Measurements from ENCODE around the gene DBP.

DBP gene

DNA sequence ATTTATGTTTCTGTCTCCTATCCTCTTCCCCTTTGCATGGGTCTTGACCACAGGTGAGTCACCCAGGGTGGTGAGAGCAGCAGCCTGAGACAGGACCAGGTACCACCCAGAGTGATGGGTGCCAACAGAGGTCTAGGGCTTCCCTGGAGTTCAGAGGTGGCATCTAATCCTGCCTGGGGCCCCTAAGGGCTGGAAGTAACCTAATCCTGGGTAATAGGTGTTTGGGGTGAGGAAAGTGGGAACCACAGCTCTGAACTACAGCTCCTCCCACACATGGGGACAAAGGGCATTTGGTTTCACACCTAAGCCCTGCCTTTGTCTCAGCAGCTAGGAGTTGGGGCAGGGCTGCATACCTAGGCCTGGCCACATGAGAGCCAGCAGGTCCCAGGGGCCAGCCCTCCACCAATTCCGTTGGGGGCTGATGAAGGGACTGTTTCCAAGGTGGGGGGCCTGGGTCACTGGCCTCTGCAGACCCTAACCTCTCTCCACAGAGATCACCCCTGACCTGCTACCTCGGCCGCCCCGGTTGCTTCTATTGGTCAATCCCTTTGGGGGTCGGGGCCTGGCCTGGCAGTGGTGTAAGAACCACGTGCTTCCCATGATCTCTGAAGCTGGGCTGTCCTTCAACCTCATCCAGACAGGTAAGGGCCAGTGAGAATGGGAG is 9.8 kb downstream of the DBP start:
- DNase-seq (ENCODE audit: low read depth in 1 of 2, low spot score in 1 of 2), result no peak
- no peak for TF ChIP-seq JUND (IDR thresholded peaks at IDR 0.05; ENCODE audit: low read depth)
- in situ Hi-C loops (cut with HindIII; ENCODE audit: low pct_unique_long_range_greater_than_20kb, low sequenced_read_pairs), result no loop called here

DNA sequence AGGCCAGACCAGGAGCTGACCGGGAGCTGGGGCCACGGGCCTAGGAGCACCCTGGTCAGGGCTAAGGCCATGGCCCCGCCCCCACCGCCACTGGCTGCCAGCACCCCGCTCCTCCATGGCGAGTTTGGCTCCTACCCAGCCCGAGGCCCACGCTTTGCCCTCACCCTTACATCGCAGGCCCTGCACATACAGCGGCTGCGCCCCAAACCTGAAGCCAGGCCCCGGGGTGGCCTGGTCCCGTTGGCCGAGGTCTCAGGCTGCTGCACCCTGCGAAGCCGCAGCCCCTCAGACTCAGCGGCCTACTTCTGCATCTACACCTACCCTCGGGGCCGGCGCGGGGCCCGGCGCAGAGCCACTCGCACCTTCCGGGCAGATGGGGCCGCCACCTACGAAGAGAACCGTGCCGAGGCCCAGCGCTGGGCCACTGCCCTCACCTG is 11.3 kb downstream of the DBP start:
- no peak for DNase-seq (ENCODE audit: low read depth in 1 of 2, low spot score in 1 of 2)
- no peak for TF ChIP-seq JUND (IDR thresholded peaks at IDR 0.05; ENCODE audit: low read depth)
- in situ Hi-C loops (cut with HindIII; ENCODE audit: low pct_unique_long_range_greater_than_20kb, low sequenced_read_pairs), result no loop called here

DNA sequence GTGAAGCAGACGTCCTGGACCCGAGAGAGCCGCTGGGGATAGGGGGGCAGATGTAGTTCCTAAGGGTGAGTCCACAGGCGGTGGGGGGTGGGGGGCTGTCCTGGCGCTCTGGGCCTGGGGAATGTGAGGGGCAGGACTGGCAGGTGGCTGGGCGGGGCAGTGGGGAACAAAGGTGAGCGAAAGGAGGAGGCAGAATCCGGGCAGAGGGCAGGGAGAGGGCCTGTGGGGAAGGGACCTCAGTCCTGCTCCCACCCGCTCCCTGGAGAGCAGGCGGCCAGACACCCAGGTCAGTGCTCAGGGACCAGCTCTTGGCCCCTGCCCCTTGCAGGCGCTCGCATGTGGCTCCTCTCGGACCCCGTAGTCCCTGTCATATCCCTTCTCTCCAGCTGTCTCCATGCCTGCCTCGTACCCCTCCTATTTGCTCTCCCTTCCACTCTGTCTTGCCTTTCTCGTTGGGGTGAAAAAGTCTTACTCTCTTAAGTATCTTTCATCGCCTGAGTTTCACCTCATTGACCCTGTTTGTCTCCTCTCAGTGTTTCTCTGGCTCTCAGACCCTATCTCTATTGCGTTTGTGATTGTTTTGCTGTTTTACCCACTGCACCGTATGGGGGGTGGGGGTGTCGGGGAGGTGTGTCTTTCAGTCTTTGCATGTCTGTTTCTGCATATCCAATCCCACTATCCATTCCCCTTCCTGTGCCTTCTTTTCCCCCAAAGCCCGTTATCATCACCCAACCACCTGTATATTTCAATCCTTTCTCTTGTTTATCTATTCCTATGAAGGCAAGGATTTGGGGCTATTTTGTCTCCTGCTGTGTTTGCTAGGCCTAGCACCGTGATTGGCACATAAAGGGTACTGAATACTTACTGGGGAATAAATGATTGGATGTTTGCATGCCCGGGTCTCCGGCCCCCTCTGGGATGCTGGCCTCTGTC is 12.1 kb downstream of the DBP start:
- in situ Hi-C loops (cut with HindIII; ENCODE audit: low pct_unique_long_range_greater_than_20kb, low sequenced_read_pairs), result no loop called here

DNA sequence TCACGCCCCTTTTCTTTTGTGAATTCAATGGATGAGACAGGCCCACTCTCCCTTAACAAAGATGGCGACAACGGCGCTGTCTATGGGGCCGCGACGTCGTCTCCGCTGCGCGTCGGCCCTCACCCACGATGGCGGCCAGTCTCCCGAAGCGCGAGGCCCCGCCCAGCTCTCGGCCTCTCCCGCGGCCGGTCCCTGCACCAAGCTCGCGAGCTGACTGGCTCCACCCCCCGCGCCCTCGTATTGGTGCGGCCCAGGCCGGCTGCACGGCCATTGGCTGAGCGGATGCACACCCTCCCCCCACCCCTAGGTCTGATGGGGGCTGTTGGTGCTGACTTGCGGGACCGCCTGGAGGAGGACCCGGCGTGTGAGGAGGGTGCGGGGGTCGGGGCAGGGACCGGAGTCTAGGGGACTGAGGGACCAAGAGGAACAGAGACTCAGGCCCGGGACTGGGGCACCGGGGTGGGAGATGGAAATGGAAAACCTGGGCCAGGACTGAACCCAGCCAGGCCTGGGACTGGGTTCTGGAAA is 13.0 kb downstream of the DBP start:
- DNase-seq (ENCODE audit: low read depth in 1 of 2, low spot score in 1 of 2), result peak; percentile 66 to 89
- TF ChIP-seq JUND (IDR thresholded peaks at IDR 0.05; ENCODE audit: low read depth), result no peak
- in situ Hi-C loops (cut with HindIII; ENCODE audit: low pct_unique_long_range_greater_than_20kb, low sequenced_read_pairs), result no loop called here

More for the DNA sequence above, 12.1 kb downstream of the DBP start:
- no peak for DNase-seq (ENCODE audit: low read depth in 1 of 2, low spot score in 1 of 2)
- TF ChIP-seq JUND (IDR thresholded peaks at IDR 0.05; ENCODE audit: low read depth), result no peak

DNA sequence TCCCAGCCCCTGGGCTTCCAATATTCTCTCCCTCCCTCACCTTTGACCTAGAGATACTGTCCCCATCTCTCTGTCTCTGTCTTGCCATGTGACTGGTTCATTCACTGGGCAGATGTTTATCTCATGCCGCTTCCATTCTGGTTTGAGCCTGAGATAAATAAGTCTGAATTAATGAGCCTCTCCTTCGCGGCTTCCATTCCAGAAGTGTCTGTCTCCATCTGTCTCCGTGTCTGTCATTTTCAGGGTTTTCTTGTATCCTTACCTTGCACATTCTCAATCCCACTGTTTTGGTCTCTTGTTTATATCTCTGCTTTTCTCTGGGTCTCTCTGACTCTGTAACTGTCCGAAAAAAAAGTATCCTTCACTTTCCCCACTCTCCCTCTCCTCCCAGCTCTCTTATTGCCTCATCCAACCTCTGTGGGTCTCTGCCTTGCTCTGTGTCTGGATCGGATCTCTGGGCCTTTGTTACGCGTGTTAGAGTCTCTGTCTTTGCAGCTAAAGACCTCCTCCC is 13.6 kb downstream of the DBP start:
- no peak for DNase-seq (ENCODE audit: low read depth in 1 of 2, low spot score in 1 of 2)
- no peak for TF ChIP-seq JUND (IDR thresholded peaks at IDR 0.05; ENCODE audit: low read depth)
- in situ Hi-C loops (cut with HindIII; ENCODE audit: low pct_unique_long_range_greater_than_20kb, low sequenced_read_pairs), result no loop called here

DNA sequence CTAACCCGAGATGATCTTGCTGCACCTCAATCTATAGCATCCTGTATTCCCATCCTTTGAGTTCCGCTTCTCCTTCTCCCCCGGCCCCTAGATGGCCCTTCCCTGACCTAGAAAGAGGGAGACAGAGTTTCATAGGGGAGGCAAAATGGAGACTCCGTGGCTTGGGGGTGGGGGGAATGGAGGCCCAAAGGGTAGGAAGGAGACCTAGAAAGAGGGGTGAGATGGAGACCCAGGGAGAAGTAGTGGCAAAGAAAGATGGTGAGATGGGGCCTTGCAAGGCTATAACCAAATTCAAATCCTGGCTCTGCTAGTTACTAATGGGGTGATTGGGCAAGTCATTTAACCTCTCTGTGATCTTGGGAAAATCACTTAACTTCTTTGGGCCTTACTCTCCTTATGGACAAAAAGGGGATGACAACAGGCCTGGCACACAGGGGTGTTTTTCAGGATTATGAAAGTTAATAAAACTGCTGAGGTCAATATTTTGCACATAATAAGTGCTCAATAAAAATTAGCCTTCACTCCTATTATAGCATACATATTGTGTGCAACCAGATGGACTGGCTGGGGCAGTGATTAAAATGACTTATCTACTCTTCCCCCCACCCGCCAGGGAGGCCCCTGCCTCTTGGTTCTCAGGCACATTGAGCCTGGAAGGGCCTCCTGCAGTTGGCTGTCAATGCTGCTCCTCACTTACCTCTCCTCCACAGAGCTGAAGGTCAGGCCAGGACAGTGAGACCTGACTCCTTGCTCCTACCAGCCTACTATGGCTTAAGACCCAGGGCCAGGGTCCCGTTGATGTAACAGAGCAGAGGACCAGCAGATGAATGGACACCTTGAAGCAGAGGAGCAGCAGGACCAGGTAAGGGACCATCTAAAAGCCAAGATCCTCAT is 17.2 kb downstream of the DBP start:
- in situ Hi-C loops (cut with HindIII; ENCODE audit: low pct_unique_long_range_greater_than_20kb, low sequenced_read_pairs), result no loop called here
- no peak for TF ChIP-seq JUND (IDR thresholded peaks at IDR 0.05; ENCODE audit: low read depth)
- no peak for DNase-seq (ENCODE audit: low read depth in 1 of 2, low spot score in 1 of 2)

DNA sequence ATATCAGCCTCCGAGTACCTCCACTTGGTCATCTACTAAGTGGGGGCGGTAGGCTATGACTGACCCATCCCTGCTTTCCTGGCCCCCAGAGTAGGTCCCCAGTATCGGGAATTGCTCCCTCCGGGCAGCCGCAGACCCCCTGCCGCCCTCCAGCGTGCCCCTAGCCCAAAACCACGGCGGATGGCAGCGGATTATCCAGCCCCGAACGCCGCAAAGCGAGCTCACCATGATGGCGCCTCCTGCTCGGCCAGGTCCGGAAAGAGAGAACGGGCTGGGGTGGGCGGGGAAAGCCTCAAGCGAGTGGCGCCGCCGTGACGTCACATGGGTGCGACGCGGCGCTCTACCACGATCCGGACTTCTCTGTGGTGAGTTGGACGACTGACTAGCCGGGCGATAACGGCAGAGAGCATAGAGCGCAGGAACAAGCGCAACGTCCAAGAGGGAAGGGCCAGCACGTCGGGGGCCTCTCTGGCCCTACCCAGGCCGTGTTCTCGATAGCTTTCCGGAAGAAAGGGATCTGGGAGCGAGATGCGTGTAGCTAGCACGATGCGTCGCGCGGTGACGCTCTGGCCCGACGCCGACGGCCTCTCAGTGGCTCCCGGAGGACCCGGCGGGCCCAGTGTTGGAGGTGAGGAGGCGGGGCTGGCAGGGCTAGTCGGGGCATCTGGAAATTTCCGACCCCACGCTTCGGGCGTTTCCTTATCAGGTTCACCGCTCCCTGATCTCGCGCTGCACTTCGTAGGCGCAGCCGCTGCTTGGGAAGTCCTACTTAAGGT is 18.1 kb downstream of the DBP start, which contains the start of the genes RPL18 and SPHK2:
Gene RPL18 (minus strand): TSS at position 263 of the 776 bp plus-strand sequence. CDS start 35 bp downstream, at position 228.
Gene SPHK2 (plus strand): TSS at position 591 of the 776 bp plus-strand sequence. CDS start 1,009 bp downstream, outside the sequence.
- in situ Hi-C loops (cut with HindIII; ENCODE audit: low pct_unique_long_range_greater_than_20kb, low sequenced_read_pairs), result no loop called here
- TF ChIP-seq JUND (IDR thresholded peaks at IDR 0.05; ENCODE audit: low read depth), result no peak
- DNase-seq (ENCODE audit: low read depth in 1 of 2, low spot score in 1 of 2), result peak; percentile 89 to 99

DNA sequence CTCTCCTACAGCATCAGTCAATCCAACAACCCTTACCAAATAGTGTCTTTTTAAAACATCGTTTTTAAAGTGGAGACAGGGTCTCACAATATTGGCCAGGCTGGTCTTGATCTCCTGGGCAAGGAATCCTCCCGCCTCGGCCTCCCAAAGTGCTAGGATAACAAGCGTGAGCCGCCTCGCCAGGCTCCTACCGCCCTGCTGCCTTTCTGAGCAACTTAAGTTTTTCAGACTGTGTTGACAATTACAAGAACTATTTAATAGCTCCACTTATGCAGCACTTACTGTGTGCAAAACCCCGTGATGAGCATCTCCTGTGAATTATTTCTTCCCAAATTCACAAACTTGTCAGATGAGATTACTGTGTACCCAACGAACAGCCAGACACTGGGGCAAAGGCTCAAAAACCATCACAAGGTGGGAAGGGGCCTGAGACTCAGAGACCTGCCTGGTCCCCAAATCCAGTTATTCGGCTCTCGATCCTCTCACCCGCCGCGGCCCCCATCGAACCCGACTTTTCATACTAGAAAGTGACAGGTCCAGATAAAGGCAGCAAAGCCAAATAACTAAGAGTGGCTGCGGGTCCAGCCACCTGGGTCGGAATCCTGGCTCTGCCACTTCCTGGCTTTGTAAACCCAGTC is 18.8 kb downstream of the DBP start:
- DNase-seq (ENCODE audit: low read depth in 1 of 2, low spot score in 1 of 2), result no peak
- in situ Hi-C loops (cut with HindIII; ENCODE audit: low pct_unique_long_range_greater_than_20kb, low sequenced_read_pairs), result no loop called here
- no peak for TF ChIP-seq JUND (IDR thresholded peaks at IDR 0.05; ENCODE audit: low read depth)

DNA sequence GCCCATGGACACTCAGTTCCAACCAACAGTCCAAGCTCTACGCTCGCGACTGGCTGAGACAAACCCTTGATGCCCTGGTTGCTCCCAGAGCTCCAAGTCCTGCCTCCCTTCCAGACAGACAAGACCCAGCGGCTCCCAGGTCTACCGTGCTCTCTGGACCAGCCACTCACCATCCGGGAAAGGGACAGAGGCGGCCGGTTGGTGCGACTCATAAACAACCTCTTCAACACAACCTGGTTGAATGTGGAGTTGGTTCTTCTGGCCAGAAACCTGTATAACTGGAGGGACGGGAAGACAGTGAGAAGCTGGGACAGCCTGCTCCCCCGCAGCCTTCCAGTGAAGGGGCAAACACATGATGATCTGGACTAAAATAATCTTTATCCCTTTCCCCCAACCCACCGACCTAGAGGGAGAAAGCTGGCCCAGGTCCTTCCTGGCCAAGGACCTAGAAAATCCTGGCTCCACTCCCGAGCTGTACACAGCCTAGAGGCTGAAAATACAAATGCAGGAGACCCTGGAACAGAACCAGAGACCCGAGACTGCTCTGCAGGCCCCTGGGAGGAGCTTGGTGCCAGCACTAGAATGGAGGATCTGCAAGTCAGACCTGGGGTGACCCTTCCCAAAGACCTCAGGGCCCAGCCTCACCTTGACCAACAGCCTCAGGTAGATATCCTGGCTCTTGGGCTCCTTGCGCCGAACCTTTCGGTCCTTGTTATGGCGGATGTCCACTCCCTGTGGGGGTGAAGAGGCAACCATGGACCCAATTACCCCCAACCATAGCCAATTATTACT is 19.8 kb downstream of the DBP start:
- no peak for TF ChIP-seq JUND (IDR thresholded peaks at IDR 0.05; ENCODE audit: low read depth)
- in situ Hi-C loops (cut with HindIII; ENCODE audit: low pct_unique_long_range_greater_than_20kb, low sequenced_read_pairs), result no loop called here
- peak in 1 of 2 experiments; percentile 73 for DNase-seq (ENCODE audit: low read depth in 1 of 2, low spot score in 1 of 2)

DNA sequence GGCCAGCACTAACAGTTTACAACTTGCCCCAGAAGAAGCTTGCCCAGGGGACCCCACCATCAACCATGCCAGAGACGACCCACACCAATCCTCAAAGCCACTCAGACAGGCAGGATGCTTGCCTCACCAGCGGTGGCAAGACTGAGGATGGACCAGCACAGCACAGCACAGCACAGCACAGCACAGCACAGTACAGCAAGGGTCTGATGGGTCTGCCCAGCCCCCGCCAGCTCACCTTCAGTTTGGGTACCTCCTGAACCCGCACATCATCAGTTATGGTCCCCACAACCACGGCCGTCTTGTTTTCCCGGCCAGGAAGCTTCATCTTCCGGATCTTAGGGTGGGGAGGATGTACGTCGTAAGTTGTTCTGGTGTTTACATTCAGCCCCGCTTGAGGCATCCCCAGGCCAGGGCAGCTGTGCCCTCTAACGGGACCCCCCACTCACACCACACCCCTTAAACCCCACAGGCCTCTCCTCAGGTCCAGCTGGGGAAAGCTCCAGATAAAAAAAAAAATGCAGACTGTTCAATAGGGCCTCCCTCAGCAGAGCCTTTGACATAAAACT is 20.6 kb downstream of the DBP start:
- in situ Hi-C loops (cut with HindIII; ENCODE audit: low pct_unique_long_range_greater_than_20kb, low sequenced_read_pairs), result no loop called here
- no peak for DNase-seq (ENCODE audit: low read depth in 1 of 2, low spot score in 1 of 2)
- no peak for TF ChIP-seq JUND (IDR thresholded peaks at IDR 0.05; ENCODE audit: low read depth)
